ENCODE results near the gene MARCO.

The MARCO gene

DNA sequence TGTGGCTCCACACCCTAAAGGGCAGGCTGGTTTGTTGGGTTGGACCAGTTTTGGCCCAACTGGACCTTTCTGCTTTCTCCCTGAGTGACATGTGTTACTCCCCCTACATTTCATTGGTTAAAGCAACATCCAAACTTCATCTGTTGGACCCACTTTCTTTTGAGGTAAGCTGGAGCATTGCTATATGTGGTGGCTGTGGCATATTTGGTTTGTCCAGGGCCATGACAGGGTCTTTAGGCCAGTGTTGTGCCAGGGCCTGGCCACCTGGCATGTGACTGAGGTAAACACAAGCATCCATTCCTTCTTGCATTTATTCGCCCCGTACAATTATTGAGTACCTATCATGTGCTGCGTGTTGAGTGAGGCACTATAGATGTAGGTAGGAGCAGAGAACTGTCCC is 36.8 kb upstream of the MARCO start:
- H3K27ac Mint-ChIP-seq = no peak overlapping the region
- H3K4me1 Mint-ChIP-seq = peaks cover 21% of the 10 kb centered on the region
- DNase-seq = no peak
- H3K9me3 Mint-ChIP-seq = peaks cover 10% of the 10 kb centered on the region
- no peaks in the 10 kb centered on the region for H3K36me3 Mint-ChIP-seq (ENCODE audit: low read depth)
- TF ChIP-seq, protein P1, sequence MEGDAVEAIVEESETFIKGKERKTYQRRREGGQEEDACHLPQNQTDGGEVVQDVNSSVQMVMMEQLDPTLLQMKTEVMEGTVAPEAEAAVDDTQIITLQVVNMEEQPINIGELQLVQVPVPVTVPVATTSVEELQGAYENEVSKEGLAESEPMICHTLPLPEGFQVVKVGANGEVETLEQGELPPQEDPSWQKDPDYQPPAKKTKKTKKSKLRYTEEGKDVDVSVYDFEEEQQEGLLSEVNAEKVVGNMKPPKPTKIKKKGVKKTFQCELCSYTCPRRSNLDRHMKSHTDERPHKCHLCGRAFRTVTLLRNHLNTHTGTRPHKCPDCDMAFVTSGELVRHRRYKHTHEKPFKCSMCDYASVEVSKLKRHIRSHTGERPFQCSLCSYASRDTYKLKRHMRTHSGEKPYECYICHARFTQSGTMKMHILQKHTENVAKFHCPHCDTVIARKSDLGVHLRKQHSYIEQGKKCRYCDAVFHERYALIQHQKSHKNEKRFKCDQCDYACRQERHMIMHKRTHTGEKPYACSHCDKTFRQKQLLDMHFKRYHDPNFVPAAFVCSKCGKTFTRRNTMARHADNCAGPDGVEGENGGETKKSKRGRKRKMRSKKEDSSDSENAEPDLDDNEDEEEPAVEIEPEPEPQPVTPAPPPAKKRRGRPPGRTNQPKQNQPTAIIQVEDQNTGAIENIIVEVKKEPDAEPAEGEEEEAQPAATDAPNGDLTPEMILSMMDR (IDR thresholded peaks at IDR 0.05) = no peak
- peaks cover 5% of the 10 kb centered on the region for H3K27me3 Mint-ChIP-seq (ENCODE audit: low read depth, poor library complexity)
- H3K4me3 Mint-ChIP-seq = no peak overlapping the region

DNA sequence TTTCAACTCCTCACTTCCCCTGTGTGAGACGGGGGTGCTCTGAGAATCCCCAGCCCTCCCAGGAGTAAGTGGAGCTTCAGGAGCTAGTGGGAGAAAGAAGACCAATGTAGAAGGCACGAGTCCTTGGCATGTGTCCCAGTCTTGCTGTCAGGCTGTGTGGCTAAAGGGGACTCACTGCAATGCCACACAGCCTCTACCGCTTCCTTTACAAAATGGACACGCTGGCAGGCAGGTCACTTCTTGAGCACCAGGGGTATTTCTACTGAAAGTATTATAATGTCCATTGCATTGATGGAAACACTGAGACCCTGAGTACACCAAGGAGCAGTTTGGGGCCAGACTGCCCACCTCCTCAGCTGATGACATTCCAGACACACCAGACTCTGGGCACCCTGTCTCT is 35.8 kb upstream of the MARCO start:
- Mint-ChIP-seq H3K27ac (no peak overlapping the region), H3K4me3 (no peak overlapping the region), H3K4me1 (peaks cover 21% of the 10 kb centered on the region), H3K9me3 (peaks cover 10% of the 10 kb centered on the region), H3K27me3 (ENCODE audit: low read depth, poor library complexity) (peaks cover 8% of the 10 kb centered on the region), H3K36me3 (ENCODE audit: low read depth) (no peaks in the 10 kb centered on the region)
- TF ChIP-seq, protein P1 (IDR thresholded peaks at IDR 0.05) = no peak
- no peak for DNase-seq

- peaks cover 3% of the 10 kb centered on the region for H3K9me3 Mint-ChIP-seq
- no peak for DNase-seq
- H3K4me1 Mint-ChIP-seq = peaks cover 19% of the 10 kb centered on the region
These were observed 34.2 kb upstream of the MARCO start for GRCh38 chr2:118907759-118908158.

GRCh38 chr2:118909191-118909590 is 32.8 kb upstream of the MARCO start:
- Mint-ChIP-seq H3K9me3 (peaks cover 3% of the 10 kb centered on the region), H3K27ac (no peak overlapping the region), H3K36me3 (ENCODE audit: low read depth) (no peaks in the 10 kb centered on the region), H3K27me3 (ENCODE audit: low read depth, poor library complexity) (peaks cover 11% of the 10 kb centered on the region), H3K4me3 (no peak overlapping the region), H3K4me1 (peaks cover 33% of the 10 kb centered on the region)
- TF ChIP-seq, protein P1 (IDR thresholded peaks at IDR 0.05) = no peak
- no peak for DNase-seq

More at GRCh38 chr2:118907759-118908158, 34.2 kb upstream of the MARCO start:
- TF ChIP-seq, protein P1 (IDR thresholded peaks at IDR 0.05) = no peak
- H3K4me3 Mint-ChIP-seq = no peak overlapping the region
- peaks cover 8% of the 10 kb centered on the region for H3K27me3 Mint-ChIP-seq (ENCODE audit: low read depth, poor library complexity)
- H3K36me3 Mint-ChIP-seq (ENCODE audit: low read depth) = no peaks in the 10 kb centered on the region
- H3K27ac Mint-ChIP-seq = peak overlapping the region; percentile 54

GRCh38 chr2:118911166-118911856 is 30.7 kb upstream of the MARCO start:
- Mint-ChIP-seq H3K9me3 (no peaks in the 10 kb centered on the region), H3K27ac (no peak overlapping the region), H3K4me1 (peaks cover 34% of the 10 kb centered on the region), H3K36me3 (ENCODE audit: low read depth) (no peaks in the 10 kb centered on the region), H3K27me3 (ENCODE audit: low read depth, poor library complexity) (peaks cover 15% of the 10 kb centered on the region), H3K4me3 (no peak overlapping the region)
- DNase-seq = no peak
- TF ChIP-seq, protein P1 (IDR thresholded peaks at IDR 0.05) = no peak

GRCh38 chr2:118911936-118912335 is 30.1 kb upstream of the MARCO start:
- no peak overlapping the region for H3K27ac Mint-ChIP-seq
- peaks cover 15% of the 10 kb centered on the region for H3K27me3 Mint-ChIP-seq (ENCODE audit: low read depth, poor library complexity)
- peaks cover 34% of the 10 kb centered on the region for H3K4me1 Mint-ChIP-seq
- DNase-seq = no peak
- H3K9me3 Mint-ChIP-seq = no peaks in the 10 kb centered on the region
- no peaks in the 10 kb centered on the region for H3K36me3 Mint-ChIP-seq (ENCODE audit: low read depth)
- TF ChIP-seq, protein P1 (IDR thresholded peaks at IDR 0.05) = no peak
- no peak overlapping the region for H3K4me3 Mint-ChIP-seq
